GM19372 (cell line): Measurements from ENCODE around the gene PTGIS.

Experiments used
- ATAC-seq: cut with Tn5 transposase; IDR thresholded peaks from one replicate; pipeline ENCODE4 v1.9.1; 2021; ENCODE audit warnings: mild to moderate bottlenecking, low read depth, moderate library complexity; ENCODE audit not compliant: unreplicated experiment

Gene PTGIS

DNA sequence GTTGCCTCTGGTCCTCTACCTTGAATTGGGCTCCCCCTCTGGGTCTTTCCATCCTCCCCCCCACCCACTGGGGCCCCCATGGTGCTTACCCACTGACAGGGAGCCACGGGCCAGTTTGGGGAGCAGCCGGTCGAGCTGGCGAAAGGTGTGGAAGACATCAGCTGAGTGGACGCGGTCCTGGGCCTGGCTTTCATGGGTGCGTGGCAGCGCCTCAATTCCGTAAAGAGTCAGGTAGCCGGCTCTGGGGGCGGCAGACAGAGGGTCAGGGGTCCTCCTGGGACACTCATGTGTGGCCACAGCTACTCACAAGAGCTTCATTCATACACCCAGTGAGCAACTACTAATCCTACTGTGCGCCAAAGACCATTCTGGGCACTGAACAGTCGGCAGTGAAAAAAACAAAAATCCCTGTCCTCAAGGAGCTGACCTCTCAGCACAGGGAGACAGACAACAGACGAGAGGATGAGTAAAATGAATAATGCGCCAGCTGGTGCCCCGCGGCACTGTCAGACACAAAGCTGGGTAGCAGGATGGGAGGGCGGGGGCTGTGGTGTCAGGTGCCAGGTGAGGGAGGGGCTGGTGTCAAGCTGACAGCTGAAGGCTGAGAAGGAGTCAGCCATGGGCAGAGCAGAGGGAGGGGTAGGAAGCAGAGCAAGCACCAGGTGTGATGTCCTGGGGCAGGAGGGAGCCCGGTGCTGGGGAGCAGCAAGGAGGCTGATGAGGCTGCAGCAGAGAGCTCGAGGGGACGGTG, 28.3 kb downstream of the PTGIS start:
- no peak for ATAC-seq

DNA sequence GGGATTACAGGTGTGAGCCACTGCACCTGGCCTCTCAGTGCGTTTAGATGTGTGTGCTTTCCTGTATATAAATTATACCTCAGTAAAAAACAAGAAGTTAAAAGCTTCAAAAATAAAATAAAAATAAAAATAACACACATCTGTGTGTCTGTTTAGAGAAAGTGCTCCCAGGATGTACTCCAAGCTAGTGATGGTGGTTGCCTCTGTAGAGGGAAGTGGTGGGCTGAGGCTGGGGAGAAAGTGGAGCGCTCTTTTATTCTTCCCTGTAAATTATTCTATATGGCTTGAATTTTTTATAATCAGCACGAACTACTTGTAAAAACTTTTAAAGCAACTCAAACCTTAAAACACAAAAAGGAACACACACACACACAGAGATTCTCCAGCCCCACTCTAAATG, 29.0 kb downstream of the PTGIS start:
- no peak for ATAC-seq

DNA sequence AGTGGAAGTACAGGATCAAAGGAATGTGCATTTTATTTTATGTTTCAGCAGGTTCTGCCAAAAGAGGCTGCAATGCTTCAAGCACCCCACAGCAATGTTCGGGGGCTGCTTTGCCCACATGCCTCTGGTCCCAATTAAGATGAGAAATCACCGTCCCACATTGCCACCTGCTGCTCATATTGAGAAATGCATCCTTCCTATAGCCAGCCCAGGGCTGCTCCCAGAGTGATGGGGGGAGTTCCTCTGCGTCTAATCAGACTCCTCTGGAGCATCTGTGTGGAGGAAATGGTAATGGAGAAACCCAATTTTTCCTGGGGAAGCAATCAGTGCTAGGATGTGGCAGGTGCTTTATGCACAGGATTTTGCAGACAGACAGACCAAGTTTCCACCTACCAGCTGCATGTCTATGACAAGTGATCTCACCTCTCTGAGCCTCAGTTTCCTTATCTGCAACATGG, 33.7 kb downstream of the PTGIS start:
- no peak for ATAC-seq

DNA sequence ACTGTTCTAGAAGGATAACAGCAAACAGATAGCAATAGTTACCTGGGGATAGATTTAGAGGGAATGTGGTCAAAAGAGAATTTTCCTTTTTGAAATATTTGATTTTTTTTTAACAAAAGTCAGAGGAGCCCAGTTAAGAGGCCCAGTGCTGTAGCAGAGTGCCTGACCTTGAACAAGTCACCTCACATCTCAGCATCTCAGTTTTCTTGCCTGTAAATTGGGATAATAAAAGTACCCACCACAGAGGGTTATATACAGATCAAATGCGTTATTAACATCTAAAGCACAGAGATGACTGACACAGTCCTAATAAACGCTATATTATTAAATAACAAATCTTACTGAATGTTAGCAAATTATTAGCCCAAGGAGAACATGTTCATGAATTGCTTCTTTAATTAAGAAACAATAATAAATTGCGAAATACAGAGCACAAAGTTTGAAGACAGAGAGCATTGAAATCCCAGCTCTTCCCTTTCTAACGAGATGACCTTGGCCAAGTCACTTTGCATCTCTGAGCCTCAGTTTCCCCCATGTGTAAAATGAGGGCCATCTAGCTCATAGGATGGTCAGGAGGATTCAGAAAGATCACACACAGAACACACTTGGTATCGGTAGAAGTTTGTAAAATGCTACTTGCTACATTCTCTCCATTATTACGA, 35.5 kb downstream of the PTGIS start:
- ATAC-seq = no peak

DNA sequence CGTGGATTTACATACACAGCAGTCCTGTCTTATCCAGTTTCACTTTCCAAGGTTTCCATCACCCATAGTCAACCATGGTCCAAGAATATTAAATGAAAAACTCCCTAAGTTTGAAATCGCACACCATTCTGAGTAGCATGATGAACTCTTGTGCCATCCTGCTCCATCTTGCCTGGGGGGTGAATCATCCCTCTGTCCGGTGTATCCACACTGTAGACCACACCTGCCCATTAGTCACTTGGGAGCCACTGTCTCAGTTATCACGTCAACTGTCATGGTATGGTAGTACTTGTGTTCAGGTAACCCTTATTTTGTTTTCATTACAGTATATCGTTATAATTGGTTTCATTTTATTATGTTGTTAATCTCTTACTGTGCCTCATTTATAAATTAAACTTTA, 38.5 kb downstream of the PTGIS start:
- ATAC-seq = no peak

DNA sequence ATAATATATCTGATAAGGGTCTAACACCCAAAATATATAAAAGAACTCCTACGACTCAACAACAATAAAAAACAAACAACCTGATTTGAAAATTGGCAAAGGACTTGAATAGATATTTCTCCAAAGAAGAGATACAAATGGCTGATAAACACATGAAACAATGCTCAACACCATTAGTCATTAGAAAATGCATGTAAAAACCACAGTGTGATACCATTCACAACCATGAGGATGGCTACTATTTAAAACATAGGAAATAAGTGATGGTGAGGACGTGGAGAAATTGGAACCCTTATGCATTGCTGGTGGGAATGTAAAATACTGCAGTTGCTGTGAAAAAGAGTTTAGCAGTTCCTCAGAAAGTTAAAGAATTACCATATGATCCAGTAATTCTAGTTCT, 41.4 kb downstream of the PTGIS start:
- no peak for ATAC-seq

DNA sequence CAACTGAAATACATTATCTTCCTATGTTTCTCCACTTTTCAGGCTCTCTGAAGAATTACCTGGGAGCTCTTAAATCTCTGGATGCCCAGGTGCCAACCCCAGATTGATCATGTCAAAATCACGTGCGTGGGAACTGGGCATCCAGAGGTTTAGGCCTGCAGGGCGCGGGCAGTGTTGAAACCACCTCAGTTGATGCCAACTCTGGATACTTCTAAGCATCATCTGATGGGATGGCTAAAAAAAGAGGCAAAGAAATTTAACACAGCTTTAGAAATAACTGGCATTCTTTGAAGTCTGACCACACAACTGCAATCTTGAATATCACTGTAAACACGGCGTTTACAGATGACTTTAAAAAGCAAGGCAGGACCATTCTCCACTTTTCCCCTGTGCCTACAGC, 41.9 kb downstream of the PTGIS start:
- ATAC-seq = no peak

DNA sequence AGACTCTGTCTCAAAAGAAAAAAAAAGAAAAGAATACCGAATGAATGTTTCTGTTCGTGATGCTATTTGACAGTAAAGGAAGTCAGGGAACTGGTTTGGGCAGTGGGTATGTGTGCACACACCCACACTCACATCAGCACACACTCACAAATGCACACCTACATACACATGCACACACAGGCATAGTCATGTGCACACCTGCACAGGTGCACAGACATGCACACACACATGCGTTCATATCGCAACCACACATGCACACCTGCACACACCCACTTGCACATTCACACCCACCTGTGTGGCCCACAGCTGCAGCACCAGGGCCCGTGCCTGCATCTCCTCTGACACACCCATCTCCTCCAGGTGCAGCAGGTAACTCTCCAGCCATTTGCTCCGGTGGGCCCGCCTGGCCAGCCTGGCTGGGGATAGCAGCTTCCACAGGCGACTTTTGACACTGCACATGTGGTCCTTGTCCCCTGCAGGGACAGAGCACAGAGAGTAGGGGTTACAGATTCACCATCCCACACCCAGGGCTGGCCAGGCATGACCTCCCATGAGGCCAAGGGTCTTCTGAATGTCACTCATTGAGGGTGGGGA, 44.1 kb downstream of the PTGIS start:
- no peak for ATAC-seq

DNA sequence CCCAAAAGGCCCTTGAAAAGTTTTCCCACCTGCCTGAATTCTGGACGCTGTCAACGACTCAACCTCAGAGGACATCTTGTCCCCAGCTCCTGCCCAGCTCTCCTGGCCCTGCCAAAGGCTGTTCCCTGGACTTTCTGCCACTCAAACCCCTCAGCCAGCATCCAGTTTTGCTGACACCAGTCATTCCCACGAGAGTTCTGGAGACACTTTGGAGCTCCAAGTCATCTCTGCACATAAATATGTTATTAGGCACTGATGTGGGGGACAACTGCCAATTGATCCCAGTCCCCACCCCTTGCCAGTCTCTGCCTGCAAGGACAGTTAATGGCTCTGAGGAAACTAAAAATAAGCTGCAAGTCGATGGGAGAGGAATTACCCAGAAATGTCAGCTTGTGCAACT, 46.6 kb downstream of the PTGIS start:
- no peak for ATAC-seq

DNA sequence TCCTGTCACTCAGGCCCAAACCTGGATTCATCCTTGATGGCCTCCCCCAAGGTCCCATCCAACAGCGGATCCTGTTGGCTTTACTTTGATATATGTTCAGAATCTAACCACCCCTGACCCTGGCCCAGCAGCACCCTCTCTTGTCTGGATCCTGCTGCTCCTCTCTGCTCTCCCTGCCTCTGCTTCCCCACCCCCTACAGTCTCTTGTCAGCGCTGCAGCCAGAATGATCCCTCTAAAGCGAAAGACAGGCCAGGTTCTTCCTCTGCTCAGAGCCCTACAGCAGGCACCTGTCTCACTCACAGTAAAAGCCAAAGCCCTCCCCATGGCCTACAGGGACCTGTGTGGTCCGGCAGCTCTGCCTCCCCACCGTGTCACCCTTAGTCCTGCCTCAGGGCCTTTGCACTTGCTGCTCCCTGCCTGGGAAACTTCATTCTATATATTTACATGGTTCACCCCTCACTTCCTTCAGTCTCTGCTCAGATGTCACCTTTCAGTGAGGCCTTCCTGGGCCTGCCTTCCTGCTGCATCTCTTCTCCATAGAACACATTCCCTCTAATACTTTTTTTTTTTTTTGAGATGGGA, 48.1 kb downstream of the PTGIS start:
- ATAC-seq = no peak

DNA sequence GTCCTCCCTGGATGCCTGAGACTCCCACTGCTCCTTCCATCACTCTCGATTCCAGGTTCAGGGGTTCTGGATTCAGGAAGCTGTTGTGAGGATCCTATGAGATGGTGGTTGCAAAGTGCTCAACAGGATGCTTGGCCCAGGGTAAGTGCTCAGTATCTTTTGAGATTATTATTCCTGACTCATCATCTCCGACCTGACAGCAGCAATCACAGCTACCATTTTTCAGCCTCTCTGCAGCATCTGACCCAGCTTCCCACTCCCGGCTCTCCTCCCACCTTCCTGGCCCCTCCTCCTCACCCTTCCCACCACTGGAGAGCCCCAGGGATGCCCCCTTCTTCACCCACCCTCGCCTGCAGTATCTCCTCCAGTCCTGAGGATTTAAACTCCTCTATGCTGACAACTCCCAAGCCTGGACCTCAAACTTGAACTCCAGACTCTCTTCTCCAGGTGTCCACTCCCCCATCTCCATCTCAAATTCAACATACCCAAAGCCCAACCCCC, 48.7 kb downstream of the PTGIS start:
- no peak for ATAC-seq

DNA sequence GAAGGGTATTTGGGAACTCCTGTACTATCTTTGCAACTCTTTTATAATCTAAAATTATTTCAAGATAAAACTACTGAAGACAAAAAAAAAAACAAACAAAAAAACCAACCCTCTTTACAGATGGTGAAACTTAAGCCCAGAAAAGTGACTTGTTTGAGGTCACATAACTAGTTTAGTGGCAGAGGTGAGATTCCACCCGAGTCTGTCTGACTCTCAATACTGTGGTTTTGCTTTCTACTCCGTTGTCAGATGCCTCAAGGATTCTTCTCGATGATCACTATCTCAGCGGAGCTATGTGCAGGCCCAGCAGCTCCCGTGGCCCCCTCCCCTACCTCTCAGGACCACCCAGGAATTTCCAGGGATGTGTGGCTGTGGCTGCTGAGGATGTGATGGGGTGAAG, 49.4 kb downstream of the PTGIS start:
- ATAC-seq = no peak

DNA sequence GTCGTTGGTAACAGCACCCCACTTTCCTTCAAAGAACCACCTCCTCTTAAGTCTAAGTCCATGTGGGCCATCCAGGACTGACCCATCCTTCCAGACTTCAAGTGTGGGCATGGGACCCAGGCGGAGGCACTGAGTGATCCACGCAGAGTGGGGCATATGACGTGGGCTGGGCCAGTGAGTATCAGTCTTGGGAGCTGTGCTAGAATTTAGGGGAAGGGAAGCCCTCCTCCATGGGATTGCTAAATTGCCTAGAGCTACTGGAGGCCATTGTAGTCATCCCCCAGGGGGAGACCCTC, 50.2 kb downstream of the PTGIS start:
- no peak for ATAC-seq

DNA sequence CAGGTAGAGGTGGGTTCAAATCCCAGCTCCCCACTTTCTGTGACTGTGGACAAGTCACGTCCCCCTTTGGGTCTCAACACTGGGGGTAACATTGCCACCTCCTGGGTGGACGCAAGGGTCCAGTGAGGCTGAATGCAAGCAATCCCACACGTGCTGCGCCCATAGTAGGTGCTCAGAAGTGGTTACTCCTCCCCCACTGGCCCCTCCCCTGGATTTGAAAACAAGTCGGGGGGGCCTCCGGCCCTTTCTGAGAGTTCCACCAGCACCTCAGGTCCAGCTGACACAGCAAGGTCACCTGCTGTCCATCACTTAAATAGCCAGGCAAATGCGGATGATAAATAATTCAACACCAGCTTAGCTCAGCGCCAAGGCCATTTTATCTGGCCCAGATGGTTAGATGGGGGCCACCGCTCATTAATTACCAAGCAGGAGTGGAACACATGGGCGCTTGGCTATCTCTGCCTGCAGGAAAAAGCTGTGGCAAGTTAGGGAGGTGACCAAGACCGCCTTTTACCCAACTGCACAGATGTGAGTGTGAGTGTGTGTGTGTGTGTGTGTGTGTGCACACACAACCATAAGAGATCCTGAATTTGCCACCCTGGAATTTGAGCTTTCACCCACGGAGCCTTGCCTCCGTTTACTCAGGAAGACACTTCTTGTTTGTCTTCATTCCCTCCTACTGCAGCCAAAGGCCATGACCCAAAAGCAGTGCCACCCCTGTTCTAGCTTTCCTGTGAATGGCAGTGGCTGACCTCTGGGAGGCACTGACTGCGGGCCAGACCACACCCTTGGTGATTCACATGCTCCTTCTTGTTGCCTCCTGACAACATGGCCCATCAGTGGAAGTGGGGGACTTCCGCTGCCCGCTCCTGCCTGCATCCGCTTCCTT, 50.8 kb downstream of the PTGIS start:
- ATAC-seq = no peak

DNA sequence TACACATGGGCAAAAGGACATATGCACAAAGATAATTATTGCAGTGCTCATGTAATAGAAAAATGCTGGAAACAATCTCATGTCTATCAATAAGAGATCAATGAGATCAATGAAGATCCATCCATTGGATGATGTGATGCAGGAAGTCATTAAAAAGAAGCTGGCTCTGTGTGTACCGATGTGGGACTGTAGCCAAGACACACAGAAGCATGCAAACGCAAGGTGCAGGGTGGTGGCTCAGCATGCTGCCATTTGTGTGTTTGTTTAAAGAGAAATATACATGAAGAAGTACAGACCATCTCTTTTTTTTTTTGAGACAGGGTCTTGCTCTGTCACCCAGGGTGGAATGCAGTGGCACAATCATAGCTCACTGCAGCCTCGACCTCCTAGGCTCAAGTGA, 52.4 kb downstream of the PTGIS start:
- no peak for ATAC-seq

DNA sequence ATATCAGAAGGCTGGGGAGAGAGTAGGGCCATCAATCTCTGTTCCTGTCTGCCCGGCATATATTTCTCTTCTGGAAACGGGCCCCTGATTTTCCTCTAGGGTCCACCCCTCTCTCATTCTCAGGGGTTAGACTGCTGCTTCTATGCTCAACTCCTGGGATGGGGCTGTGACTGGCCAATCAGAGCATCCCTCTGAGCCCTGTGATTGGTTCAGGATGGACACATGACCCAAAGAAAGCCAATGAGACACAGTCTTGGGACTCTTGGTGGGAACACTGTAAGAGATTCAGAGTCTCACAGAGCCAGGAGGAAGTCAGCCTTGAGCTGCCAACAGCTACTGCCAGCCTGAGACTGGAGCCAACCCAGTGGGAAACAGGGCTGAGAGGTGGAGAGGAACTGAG, 54.4 kb downstream of the PTGIS start:
- no peak for ATAC-seq

DNA sequence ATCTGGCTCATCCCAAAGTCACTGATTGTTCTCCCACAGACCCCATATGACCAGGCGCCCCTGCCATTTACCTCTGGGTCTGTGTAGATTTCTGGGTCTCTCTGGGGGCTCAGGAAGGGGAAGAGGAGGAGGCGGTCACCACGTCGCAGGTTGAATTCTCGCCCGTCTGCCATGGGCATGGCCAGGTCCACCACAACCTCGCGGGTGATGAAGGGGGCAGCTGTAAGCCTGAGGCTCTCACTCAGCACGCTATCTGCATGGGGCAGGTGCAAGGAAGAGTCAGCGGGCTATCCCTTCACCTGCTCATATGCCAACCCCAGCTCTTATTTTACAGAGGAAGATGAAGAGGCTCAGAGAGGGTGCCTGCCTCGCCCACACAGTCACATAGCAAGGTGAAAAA, 54.9 kb downstream of the PTGIS start:
- no peak for ATAC-seq

DNA sequence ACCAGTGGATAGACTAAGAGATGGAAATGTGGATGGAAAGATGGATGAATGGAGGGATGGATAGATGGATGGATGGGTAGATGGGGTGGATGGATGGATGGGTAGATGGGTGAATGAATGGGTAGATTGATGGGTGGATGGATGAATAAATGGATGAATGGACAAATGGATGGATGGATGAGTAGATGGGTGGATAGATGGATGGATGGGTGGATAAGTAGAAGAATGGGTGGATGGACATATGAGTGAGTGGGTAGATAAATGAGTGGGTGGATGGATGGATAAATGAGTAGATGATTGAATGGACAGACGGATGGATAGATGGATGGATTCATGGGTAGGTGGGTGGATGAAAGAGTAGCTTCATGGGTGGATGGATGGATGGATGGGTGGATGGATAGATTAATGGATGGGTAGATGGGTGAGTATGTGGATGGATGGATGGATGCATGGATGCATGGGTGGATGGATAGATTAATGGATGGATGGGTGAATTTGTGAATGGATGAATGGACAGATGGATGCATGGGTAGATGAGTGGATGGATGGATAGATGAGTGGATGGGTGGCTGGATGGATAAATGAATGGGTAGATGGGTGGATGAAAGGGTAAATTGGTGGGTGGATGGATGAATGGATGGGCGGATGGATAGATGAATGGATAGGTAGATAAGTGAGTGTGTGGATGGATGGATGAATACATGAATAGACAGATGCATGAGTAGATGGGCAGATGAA, 56.0 kb downstream of the PTGIS start:
- no peak for ATAC-seq

DNA sequence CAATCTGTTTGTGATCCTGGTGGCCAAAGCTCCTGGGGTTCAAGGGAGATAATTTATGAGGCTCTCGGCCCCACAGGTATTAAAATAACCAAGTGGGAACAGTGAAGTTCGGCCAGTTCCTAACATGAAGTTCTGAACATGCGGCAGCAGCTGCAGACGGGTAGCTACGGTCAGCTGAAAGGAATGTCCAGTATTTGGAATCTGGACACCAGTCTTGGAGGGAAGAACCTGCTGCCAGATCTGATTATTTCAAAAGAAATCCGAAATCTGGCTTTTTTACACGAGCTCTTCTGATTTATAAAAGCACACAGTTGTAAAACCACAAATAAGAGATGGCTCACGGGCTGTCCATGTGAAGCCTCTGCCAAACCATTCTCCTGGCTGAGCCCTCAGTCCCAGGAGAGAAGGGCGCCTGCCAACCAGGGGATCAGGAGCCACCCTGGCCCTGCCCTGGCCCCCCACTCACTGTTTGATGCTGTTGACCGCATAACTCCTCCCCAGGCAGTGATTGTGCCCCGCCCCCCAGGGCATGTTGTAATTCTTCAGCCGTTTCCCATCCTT, 57.3 kb downstream of the PTGIS start:
- ATAC-seq = no peak
